IMR-90 (cell line): ENCODE data around the gene CAPN9. TPM values are rescaled to one million over a fixed set of nuclear protein-coding genes. Genes with fewer than 3 reads are reported as not detected.

Experiments
- ATAC-seq: fragments of 200-7000 bp; cut with Tn5 transposase; 2 replicates; pipeline ENCODE4 v1.9.1; 2020; ENCODE audit warnings: low read depth, mild to moderate bottlenecking, moderate library complexity
- BruUV-seq: library from RNA; stranded (reverse); fragments of 400-500 nt; replicated peaks from 2 replicates; lab custom pipeline; 2021; lab: Mats Ljungman, UMichigan
- CTCF ChIA-PET: fragments of 300-600 bp; formaldehyde crosslinking; extraction: SDS; loops from one replicate; lab custom pipeline; 2021; ENCODE audit warnings: antibody characterized with exemption; lab: Yijun Ruan, JAX
- POLR2A ChIA-PET: fragments of 300-600 bp; sonication (Branson Sonifier 250); formaldehyde crosslinking; loops from one replicate; lab custom pipeline; 2022; ENCODE audit warnings: antibody characterized with exemption; ENCODE audit not compliant: unreplicated experiment; lab: Charles Lee
- DNase-seq: peaks from one replicate; pipeline ENCODE4 v3.0.0; 2013
- H2AFZ ChIP-seq: replicated peaks from 2 replicates; pipeline ENCODE3; 2013; ENCODE audit warnings: low read length, mild to moderate bottlenecking; ENCODE audit not compliant: poor library complexity
- H2AK5ac ChIP-seq: 2 replicates; pipeline ENCODE4 v1.6.1; 2013; ENCODE audit warnings: low read depth, low read length, inconsistent platforms
- H2AK9ac ChIP-seq: replicated peaks from 2 replicates; pipeline ENCODE3; 2013; ENCODE audit warnings: mild to moderate bottlenecking, low read depth, low read length, moderate library complexity; ENCODE audit not compliant: poor library complexity
- H2BK120ac ChIP-seq: 2 replicates; pipeline ENCODE4 v1.6.1; 2013; ENCODE audit warnings: low read depth, low read length, inconsistent platforms
- H2BK15ac ChIP-seq: 3 replicates; pipeline ENCODE4 v1.6.1; 2013; ENCODE audit warnings: low read depth, low read length, inconsistent platforms
- H2BK20ac ChIP-seq: 2 replicates; pipeline ENCODE4 v1.6.1; 2013; ENCODE audit warnings: low read depth, mild to moderate bottlenecking, inconsistent platforms, low read length, moderate library complexity
- H2BK5ac ChIP-seq: 2 replicates; pipeline ENCODE4 v1.6.1; 2013; ENCODE audit warnings: mild to moderate bottlenecking, low read depth, low read length, inconsistent platforms; ENCODE audit not compliant: poor library complexity, severe bottlenecking
- H3K14ac ChIP-seq: replicated peaks from 2 replicates; pipeline ENCODE4 v1.6.1; 2013; ENCODE audit warnings: low read depth, low read length, inconsistent platforms
- H3K18ac ChIP-seq: 2 replicates; pipeline ENCODE4 v1.6.1; 2013; ENCODE audit warnings: low read depth, low read length, control low read depth
- H3K23ac ChIP-seq: 2 replicates; pipeline ENCODE4 v1.6.1; 2013; ENCODE audit warnings: low read depth, low read length, inconsistent platforms
- H3K27ac ChIP-seq: 2 replicates; pipeline ENCODE4 v1.5.1; 2013; ENCODE audit warnings: mild to moderate bottlenecking, control low read depth, low read length; ENCODE audit not compliant: insufficient read depth
- H3K27me3 ChIP-seq: 2 replicates; pipeline ENCODE4 v1.6.1; 2013; ENCODE audit warnings: low read length; ENCODE audit not compliant: control insufficient read depth, insufficient read depth
- H3K36me3 ChIP-seq: 2 replicates; pipeline ENCODE4 v1.6.1; 2013; ENCODE audit warnings: low read length, mixed read lengths; ENCODE audit not compliant: control insufficient read depth, insufficient read depth
- H3K4ac ChIP-seq: 2 replicates; pipeline ENCODE4 v1.6.1; 2013; ENCODE audit warnings: low read depth, low read length, inconsistent platforms
- H3K4me1 ChIP-seq: 2 replicates; pipeline ENCODE4 v1.6.1; 2013; ENCODE audit warnings: low read length, mixed read lengths; ENCODE audit not compliant: control insufficient read depth, insufficient read depth
- H3K4me2 ChIP-seq: 2 replicates; pipeline ENCODE4 v1.6.1; 2013; ENCODE audit warnings: low read depth, mild to moderate bottlenecking, control low read depth, low read length, moderate library complexity
- H3K4me3 ChIP-seq: 2 replicates; pipeline ENCODE4 v1.5.1; 2013; ENCODE audit warnings: low read depth, mild to moderate bottlenecking, control low read depth, low read length, moderate library complexity; ENCODE audit not compliant: insufficient read depth
- H3K56ac ChIP-seq: 2 replicates; pipeline ENCODE4 v1.6.1; 2013; ENCODE audit warnings: low read length, inconsistent platforms; ENCODE audit not compliant: insufficient read depth; ENCODE audit errors: extremely low read depth
- H3K79me1 ChIP-seq, 2 experiments: 2 replicates each; pipeline ENCODE4 v1.6.1; 2013; ENCODE audit warnings: low read length in 2 of 2, inconsistent platforms in 1 of 2, low read depth in 1 of 2
- H3K9ac ChIP-seq: 2 replicates; pipeline ENCODE4 v1.6.1; 2013; ENCODE audit warnings: low read depth, low read length, control low read depth
- H3K9me1 ChIP-seq: 2 replicates; pipeline ENCODE4 v1.6.1; 2013; ENCODE audit warnings: low read length, inconsistent platforms; ENCODE audit not compliant: insufficient read depth
- H3K9me3 ChIP-seq: 2 replicates; pipeline ENCODE4 v1.6.1; 2013; ENCODE audit warnings: low read length; ENCODE audit not compliant: control insufficient read depth, insufficient read depth
- H4K20me1 ChIP-seq: 2 replicates; pipeline ENCODE4 v1.6.1; 2013; ENCODE audit warnings: low read length, inconsistent platforms; ENCODE audit not compliant: insufficient read depth
- H4K5ac ChIP-seq: 2 replicates; pipeline ENCODE4 v1.6.1; 2013; ENCODE audit warnings: mild to moderate bottlenecking, low read depth, low read length, control low read depth
- H4K8ac ChIP-seq, 2 experiments: 2 replicates each; pipeline ENCODE4 v1.6.1; 2013; ENCODE audit warnings: low read depth in 2 of 2, low read length in 2 of 2, control low read depth in 1 of 2, inconsistent platforms in 1 of 2
- H4K91ac ChIP-seq: 2 replicates; pipeline ENCODE4 v1.6.1; 2013; ENCODE audit warnings: low read depth, low read length, inconsistent platforms; ENCODE audit not compliant: insufficient read depth
- BHLHE40 ChIP-seq: fragments of 150-350 bp; IDR thresholded peaks from 2 replicates; pipeline ENCODE4 v1.6.1; 2016; ENCODE audit warnings: mild to moderate bottlenecking, low read depth, low read length
- CEBPB ChIP-seq: IDR thresholded peaks from 2 replicates; pipeline ENCODE4 v1.6.1; 2012; ENCODE audit warnings: low read depth, low read length, improper control_type of control experiment
- CHD1 ChIP-seq: IDR thresholded peaks from 2 replicates; pipeline ENCODE4 v1.6.1; 2012; ENCODE audit warnings: low read depth, low read length, improper control_type of control experiment
- FOS ChIP-seq: fragments of 150-350 bp; IDR thresholded peaks from 2 replicates; pipeline ENCODE4 v1.6.1; 2016; ENCODE audit warnings: low read depth, low read length
- MAZ ChIP-seq: IDR thresholded peaks from 2 replicates; pipeline ENCODE4 v1.6.1; 2012; ENCODE audit warnings: low read depth, mild to moderate bottlenecking, low read length, improper control_type of control experiment, moderate library complexity, borderline replicate concordance
- MXI1 ChIP-seq: IDR thresholded peaks from 2 replicates; pipeline ENCODE4 v1.6.1; 2012; ENCODE audit warnings: low read depth, mild to moderate bottlenecking, low read length, moderate library complexity, borderline replicate concordance
- NFE2L2 ChIP-seq: fragments of 150-350 bp; IDR thresholded peaks from 2 replicates; pipeline ENCODE4 v1.6.1; 2016; ENCODE audit warnings: low read depth, mild to moderate bottlenecking, low read length
- POLR2A ChIP-seq: IDR thresholded peaks from 2 replicates; pipeline ENCODE4 v1.6.1; 2012; ENCODE audit warnings: mild to moderate bottlenecking, low read depth, low read length
- RAD21 ChIP-seq: IDR thresholded peaks from 2 replicates; pipeline ENCODE4 v1.6.1; 2012; ENCODE audit warnings: low read length, improper control_type of control experiment
- RCOR1 ChIP-seq: IDR thresholded peaks from 2 replicates; pipeline ENCODE4 v1.6.1; 2012; ENCODE audit warnings: mild to moderate bottlenecking, low read length, improper control_type of control experiment; ENCODE audit not compliant: insufficient replicate concordance
- SMC3 ChIP-seq: fragments of 150-350 bp; IDR thresholded peaks from 2 replicates; pipeline ENCODE4 v1.6.1; 2016; ENCODE audit warnings: low read depth, mild to moderate bottlenecking, antibody characterized with exemption, low read length, moderate library complexity
- WGBS, 2 experiments: methylation state at CpG; one replicate each; pipeline versions ENCODE4 v1.1.5 to v1.1.7; 2013; ENCODE audit warnings: missing lambda C conversion rate in 2 of 2; ENCODE audit not compliant: insufficient read length in 1 of 2; ENCODE audit errors: extremely low coverage in 2 of 2; 5-methylcytosine and 5-hydroxymethylcytosine counted together
- dilution Hi-C: fragments of 300-500 bp; cut with HindIII; formaldehyde crosslinking; loops from one replicate; pipeline ENCODE4 v1.14.3; 2018; ENCODE audit warnings: low sequenced_read_pairs; ENCODE audit not compliant: unreplicated experiment
- in situ Hi-C: fragments of 300-500 bp; cut with MboI; formaldehyde crosslinking; loops from 3 replicates; pipeline ENCODE4 v1.14.3; 2019; ENCODE audit warnings: low sequenced_read_pairs, inconsistent platforms, mixed read lengths
- intact Hi-C: fragments of 100-400 bp; cut with micrococcal nuclease; formaldehyde crosslinking; loops from 2 replicates; pipeline ENCODE4 v1.10.0; 2022
- polyA plus RNA-seq, 3 experiments: library from polyadenylated mRNA; depleted of rRNA; stranded (reverse); fragments of >200 nt; gene quantifications; 2 replicates each; pipeline ENCODE4 v1.2.3, GENCODE V29; 2012; ENCODE audit warnings: low replicate concordance in 1 of 3
- total RNA-seq: library from RNA; depleted of rRNA; stranded (reverse); fragments of >200 nt; gene quantifications from 2 replicates; pipeline ENCODE4 v1.2.3, GENCODE V29; 2012
- TF ChIP-seq, protein P1 (sequence below): fragments of 150-350 bp; IDR thresholded peaks from 2 replicates; pipeline ENCODE4 v1.6.1; 2016; ENCODE audit warnings: low read depth, mild to moderate bottlenecking, low read length, moderate library complexity, borderline replicate concordance
- TF ChIP-seq, protein P2 (sequence below): fragments of 150-350 bp; IDR thresholded peaks from 2 replicates; pipeline ENCODE4 v1.6.1; 2017; ENCODE audit warnings: mild to moderate bottlenecking, antibody characterized with exemption, low read length, low read depth
- TF ChIP-seq, protein P3 (sequence below): conservative IDR thresholded peaks from 2 replicates; pipeline ENCODE4 v1.5.1; 2012; ENCODE audit warnings: mild to moderate bottlenecking, low read depth, low read length, improper control_type of control experiment

Gene CAPN9
- total and polyA plus RNA-seq, 2 of the 4 experiments (the other 2 are of a cell fraction) = not detected

DNA sequence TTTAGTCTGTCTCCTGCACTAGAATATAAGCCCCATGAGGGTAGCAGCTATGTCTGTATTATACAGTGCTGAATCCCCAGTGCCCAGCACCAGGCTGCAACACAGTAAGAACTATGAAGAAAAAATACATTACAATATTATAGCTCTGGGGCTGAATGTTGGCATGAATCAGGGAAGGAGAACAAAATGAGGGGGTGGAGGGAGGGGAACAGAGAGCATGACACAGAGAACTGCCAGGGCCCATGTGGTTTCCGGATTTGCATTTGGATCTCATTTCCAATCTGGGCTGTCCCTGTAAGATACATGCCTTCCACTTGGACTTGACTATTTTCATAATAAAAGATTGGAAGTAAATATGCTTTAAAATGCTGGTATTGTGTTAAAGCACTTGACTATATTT, 85.3 kb downstream of the CAPN9 start:
- H3K79me1 ChIP-seq = peaks cover 10 to 11% of the 10 kb centered on the region in 2 experiments

More for the DNA sequence above, 85.3 kb downstream of the CAPN9 start:
- no peak overlapping the region for H3K4ac ChIP-seq
- TF ChIP-seq MXI1 (no peak), SMC3 (no peak), RAD21 (no peak), FOS (no peak), CHD1 (no peak), BHLHE40 (no peak), POLR2A (no peak), MAZ (no peak), CEBPB (no peak), RCOR1 (no peak), NFE2L2 (no peak)
- TF ChIP-seq, protein P1, sequence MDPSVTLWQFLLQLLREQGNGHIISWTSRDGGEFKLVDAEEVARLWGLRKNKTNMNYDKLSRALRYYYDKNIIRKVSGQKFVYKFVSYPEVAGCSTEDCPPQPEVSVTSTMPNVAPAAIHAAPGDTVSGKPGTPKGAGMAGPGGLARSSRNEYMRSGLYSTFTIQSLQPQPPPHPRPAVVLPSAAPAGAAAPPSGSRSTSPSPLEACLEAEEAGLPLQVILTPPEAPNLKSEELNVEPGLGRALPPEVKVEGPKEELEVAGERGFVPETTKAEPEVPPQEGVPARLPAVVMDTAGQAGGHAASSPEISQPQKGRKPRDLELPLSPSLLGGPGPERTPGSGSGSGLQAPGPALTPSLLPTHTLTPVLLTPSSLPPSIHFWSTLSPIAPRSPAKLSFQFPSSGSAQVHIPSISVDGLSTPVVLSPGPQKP = no peak
- TF ChIP-seq, protein P2, sequence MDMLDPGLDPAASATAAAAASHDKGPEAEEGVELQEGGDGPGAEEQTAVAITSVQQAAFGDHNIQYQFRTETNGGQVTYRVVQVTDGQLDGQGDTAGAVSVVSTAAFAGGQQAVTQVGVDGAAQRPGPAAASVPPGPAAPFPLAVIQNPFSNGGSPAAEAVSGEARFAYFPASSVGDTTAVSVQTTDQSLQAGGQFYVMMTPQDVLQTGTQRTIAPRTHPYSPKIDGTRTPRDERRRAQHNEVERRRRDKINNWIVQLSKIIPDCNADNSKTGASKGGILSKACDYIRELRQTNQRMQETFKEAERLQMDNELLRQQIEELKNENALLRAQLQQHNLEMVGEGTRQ = no peak
- TF ChIP-seq, protein P3, sequence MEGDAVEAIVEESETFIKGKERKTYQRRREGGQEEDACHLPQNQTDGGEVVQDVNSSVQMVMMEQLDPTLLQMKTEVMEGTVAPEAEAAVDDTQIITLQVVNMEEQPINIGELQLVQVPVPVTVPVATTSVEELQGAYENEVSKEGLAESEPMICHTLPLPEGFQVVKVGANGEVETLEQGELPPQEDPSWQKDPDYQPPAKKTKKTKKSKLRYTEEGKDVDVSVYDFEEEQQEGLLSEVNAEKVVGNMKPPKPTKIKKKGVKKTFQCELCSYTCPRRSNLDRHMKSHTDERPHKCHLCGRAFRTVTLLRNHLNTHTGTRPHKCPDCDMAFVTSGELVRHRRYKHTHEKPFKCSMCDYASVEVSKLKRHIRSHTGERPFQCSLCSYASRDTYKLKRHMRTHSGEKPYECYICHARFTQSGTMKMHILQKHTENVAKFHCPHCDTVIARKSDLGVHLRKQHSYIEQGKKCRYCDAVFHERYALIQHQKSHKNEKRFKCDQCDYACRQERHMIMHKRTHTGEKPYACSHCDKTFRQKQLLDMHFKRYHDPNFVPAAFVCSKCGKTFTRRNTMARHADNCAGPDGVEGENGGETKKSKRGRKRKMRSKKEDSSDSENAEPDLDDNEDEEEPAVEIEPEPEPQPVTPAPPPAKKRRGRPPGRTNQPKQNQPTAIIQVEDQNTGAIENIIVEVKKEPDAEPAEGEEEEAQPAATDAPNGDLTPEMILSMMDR = no peak
- no peak overlapping the region for H3K18ac ChIP-seq
- H2BK120ac ChIP-seq = no peak overlapping the region
- H2BK5ac ChIP-seq = no peak overlapping the region
- no peak overlapping the region for H4K5ac ChIP-seq
- H2AK5ac ChIP-seq = no peak overlapping the region
- no CpG with 5 or more reads among the region's 1 CpG for WGBS, 2 experiments
- H3K4me1 ChIP-seq = peaks cover 5% of the 10 kb centered on the region
- 0 out of 2 replicates have a peak, but pooled peaks cover 5% of the 10 kb centered on the region for H4K20me1 ChIP-seq
- H3K9me3 ChIP-seq = no peaks in the 10 kb centered on the region
- H3K4me3 ChIP-seq = no peak overlapping the region
- no peak overlapping the region for H3K14ac ChIP-seq
- intact Hi-C loops (no loop called here), dilution Hi-C loops (no loop called here), in situ Hi-C loops (no loop called here)
- H3K27me3 ChIP-seq = no peaks in the 10 kb centered on the region
- H3K27ac ChIP-seq = no peak overlapping the region
- H2BK15ac ChIP-seq = no peak overlapping the region
- ATAC-seq (no peak), DNase-seq (no peak)
- H3K56ac ChIP-seq = no peak overlapping the region
- peaks cover 5% of the 10 kb centered on the region for H3K36me3 ChIP-seq
- POLR2A ChIA-PET = no interaction called here
- no peak overlapping the region for H4K8ac ChIP-seq
- no peak overlapping the region for H2BK20ac ChIP-seq
- H3K9me1 ChIP-seq = no peaks in the 10 kb centered on the region; the same call in 1 of the 2 replicates
- no peak overlapping the region for H4K91ac ChIP-seq
- no TSS peak for BruUV-seq
- no peak overlapping the region for H3K9ac ChIP-seq
- no peak overlapping the region for H3K23ac ChIP-seq
- no peak overlapping the region for H3K4me2 ChIP-seq
- H2AFZ ChIP-seq = no peak overlapping the region
- no peak overlapping the region for H2AK9ac ChIP-seq
- CTCF ChIA-PET = interaction anchor here (0.8 kb wide), 1 partner anchor 16 kb away, joined by 3 read pairs; no protein-coding TSS in a partner anchor
